Caco-2 (cell line): ENCODE results near the gene PADI3. TPM values are rescaled to one million over a fixed set of nuclear protein-coding genes. Genes with fewer than 3 reads are reported as not detected.

ENCODE experiments used
- BruUV-seq: library from RNA; stranded (reverse); fragments of 400-500 nt; replicated peaks from 2 replicates; lab custom pipeline; 2021; lab: Mats Ljungman, UMichigan
- CTCF ChIA-PET: fragments of 300-600 bp; sonication (Branson Sonifier 250); formaldehyde crosslinking; loops from one replicate; lab custom pipeline; 2022; ENCODE audit warnings: antibody characterized with exemption; lab: Charles Lee
- POLR2A ChIA-PET: fragments of 300-600 bp; sonication (Branson Sonifier 250); formaldehyde crosslinking; loops from one replicate; lab custom pipeline; 2022; ENCODE audit warnings: antibody characterized with exemption; lab: Charles Lee
- DNase-seq, 2 experiments: peaks; one replicate each; pipeline versions ENCODE4 v3.0.0 to v3.0.0-alpha.2; 2020 to 2022
- H3K27me3 ChIP-seq: replicated peaks from 2 replicates; pipeline ENCODE4 v1.6.0; 2011; ENCODE audit warnings: low read length; ENCODE audit not compliant: control insufficient read depth, insufficient read depth
- H3K36me3 ChIP-seq: 2 replicates; pipeline ENCODE4 v1.5.1; 2011; ENCODE audit warnings: low read length; ENCODE audit not compliant: control insufficient read depth, insufficient read depth
- H3K4me1 ChIP-seq: fragments of 250-450 bp; sonication (Bioruptor Pico); 2 replicates; pipeline ENCODE4 v1.5.1; 2020; ENCODE audit warnings: mild to moderate bottlenecking
- H3K4me3 ChIP-seq: 2 replicates; pipeline ENCODE4 v1.5.1; 2011; ENCODE audit warnings: low read depth, mild to moderate bottlenecking, control low read depth, low read length
- H3K9me3 ChIP-seq: fragments of 250-450 bp; sonication (Bioruptor Pico); 2 replicates; pipeline ENCODE4 v1.5.1; 2020; ENCODE audit warnings: mild to moderate bottlenecking, moderate library complexity
- H3K27ac Mint-ChIP-seq: one replicate; pipeline ENCODE4 v1.8.0; 2022; ENCODE audit warnings: mixed read lengths; ENCODE audit not compliant: unreplicated experiment
- H3K27me3 Mint-ChIP-seq: one replicate; pipeline ENCODE4 v1.8.0; 2022; ENCODE audit warnings: mixed read lengths; ENCODE audit not compliant: insufficient read depth, unreplicated experiment
- H3K36me3 Mint-ChIP-seq: one replicate; pipeline ENCODE4 v1.8.0; 2022; ENCODE audit warnings: mild to moderate bottlenecking, mixed read lengths; ENCODE audit not compliant: insufficient read depth, unreplicated experiment
- H3K4me1 Mint-ChIP-seq: one replicate; pipeline ENCODE4 v1.8.0; 2022; ENCODE audit warnings: low read depth, mixed read lengths; ENCODE audit not compliant: unreplicated experiment
- H3K4me3 Mint-ChIP-seq: one replicate; pipeline ENCODE4 v1.8.0; 2022; ENCODE audit warnings: mild to moderate bottlenecking, moderate library complexity, mixed read lengths; ENCODE audit not compliant: unreplicated experiment
- H3K9me3 Mint-ChIP-seq: one replicate; pipeline ENCODE4 v1.8.0; 2022; ENCODE audit warnings: mixed read lengths; ENCODE audit not compliant: unreplicated experiment
- intact Hi-C: fragments of 100-400 bp; cut with micrococcal nuclease; formaldehyde crosslinking; loops from one replicate; pipeline ENCODE4 v1.10.0; 2022; ENCODE audit not compliant: unreplicated experiment
- total RNA-seq: library from RNA; stranded (reverse); gene quantifications from 2 replicates; pipeline ENCODE4 v1.2.3, GENCODE V29; 2022
- TF ChIP-seq, protein P1 (sequence below), 2 experiments: fragments of 200-600 bp in 1 of 2; IDR thresholded peaks; 1 replicate in 1 of 2; 2 replicates in 1 of 2; pipeline versions ENCODE4 v1.5.1 to v1.8.0; 2011 to 2022; ENCODE audit warnings: antibody characterized with exemption in 1 of 2, control low read depth in 1 of 2, inconsistent platforms in 1 of 2, low read depth in 1 of 2, low read length in 1 of 2, mild to moderate bottlenecking in 1 of 2, moderate library complexity in 1 of 2; ENCODE audit not compliant: insufficient read depth in 1 of 2, severe bottlenecking in 1 of 2, unreplicated experiment in 1 of 2

Gene PADI3
- total RNA-seq, 1 experiment from 2014 or later, result not detected

DNA sequence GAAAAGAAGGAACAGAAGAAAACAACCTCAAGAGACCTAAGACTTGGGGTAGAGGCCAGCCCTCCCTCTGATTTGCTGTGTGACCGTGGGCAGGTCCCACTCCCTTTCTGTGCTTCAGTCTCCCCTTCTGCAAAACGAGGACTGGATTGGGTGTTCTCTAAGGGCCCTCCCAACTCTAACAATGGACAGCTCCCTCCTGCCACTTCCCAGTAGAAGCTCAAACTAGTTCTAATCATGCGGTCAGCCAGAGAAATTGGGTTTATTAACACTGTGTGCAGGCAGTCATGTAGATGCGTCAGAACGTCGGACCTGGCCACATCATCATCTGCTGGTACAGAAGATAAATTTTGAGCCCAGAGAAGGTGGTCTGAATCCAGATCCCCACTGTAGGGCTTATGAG is 57.5 kb downstream of the PADI3 start:
- peaks cover 3% of the 10 kb centered on the region for H3K27me3 Mint-ChIP-seq
- ChIA-PET POLR2A (no interaction called here), CTCF (no interaction called here)
- TF ChIP-seq, protein P1, sequence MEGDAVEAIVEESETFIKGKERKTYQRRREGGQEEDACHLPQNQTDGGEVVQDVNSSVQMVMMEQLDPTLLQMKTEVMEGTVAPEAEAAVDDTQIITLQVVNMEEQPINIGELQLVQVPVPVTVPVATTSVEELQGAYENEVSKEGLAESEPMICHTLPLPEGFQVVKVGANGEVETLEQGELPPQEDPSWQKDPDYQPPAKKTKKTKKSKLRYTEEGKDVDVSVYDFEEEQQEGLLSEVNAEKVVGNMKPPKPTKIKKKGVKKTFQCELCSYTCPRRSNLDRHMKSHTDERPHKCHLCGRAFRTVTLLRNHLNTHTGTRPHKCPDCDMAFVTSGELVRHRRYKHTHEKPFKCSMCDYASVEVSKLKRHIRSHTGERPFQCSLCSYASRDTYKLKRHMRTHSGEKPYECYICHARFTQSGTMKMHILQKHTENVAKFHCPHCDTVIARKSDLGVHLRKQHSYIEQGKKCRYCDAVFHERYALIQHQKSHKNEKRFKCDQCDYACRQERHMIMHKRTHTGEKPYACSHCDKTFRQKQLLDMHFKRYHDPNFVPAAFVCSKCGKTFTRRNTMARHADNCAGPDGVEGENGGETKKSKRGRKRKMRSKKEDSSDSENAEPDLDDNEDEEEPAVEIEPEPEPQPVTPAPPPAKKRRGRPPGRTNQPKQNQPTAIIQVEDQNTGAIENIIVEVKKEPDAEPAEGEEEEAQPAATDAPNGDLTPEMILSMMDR (IDR thresholded peaks at IDR 0.05; ENCODE audit: insufficient read depth in 1 of 2, low read depth in 1 of 2, low read length in 1 of 2, severe bottlenecking in 1 of 2, unreplicated experiment in 1 of 2), result no peak
- Histone ChIP-seq H3K27me3 (no peaks in the 10 kb centered on the region), H3K4me1 (no peaks in the 10 kb centered on the region), H3K9me3 (no peaks in the 10 kb centered on the region), H3K4me3 (no peak overlapping the region), H3K36me3 (no peaks in the 10 kb centered on the region)
- H3K27ac Mint-ChIP-seq, result no peak overlapping the region
- no peak for DNase-seq
- H3K9me3 Mint-ChIP-seq, result peaks cover 11% of the 10 kb centered on the region
- H3K4me3 Mint-ChIP-seq, result no peak overlapping the region
- no TSS peak for BruUV-seq
- H3K36me3 Mint-ChIP-seq, result no peaks in the 10 kb centered on the region
- intact Hi-C loops, result no loop called here
- H3K4me1 Mint-ChIP-seq, result no peaks in the 10 kb centered on the region

DNA sequence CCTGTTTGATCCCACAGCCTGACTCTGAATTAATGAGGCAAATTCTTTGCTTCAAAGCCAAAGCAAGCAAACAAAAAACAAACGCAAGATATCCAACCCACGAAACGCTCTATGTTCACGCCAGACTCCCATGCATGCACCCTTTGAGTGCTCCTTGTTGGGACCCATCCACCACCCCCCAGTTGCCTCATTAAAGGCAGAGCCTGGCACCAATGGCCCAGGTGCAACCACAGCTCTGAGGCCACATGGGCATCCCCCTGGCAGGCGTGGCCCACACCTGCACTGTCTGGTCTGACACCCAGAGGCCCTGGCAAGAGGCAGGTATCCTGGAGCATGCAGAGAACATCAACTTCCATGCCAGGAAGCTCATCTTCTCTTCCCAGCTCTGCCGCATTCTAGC is 58.0 kb downstream of the PADI3 start:
- peaks cover 3% of the 10 kb centered on the region for H3K27me3 Mint-ChIP-seq
- Histone ChIP-seq H3K4me3 (no peak overlapping the region), H3K36me3 (no peaks in the 10 kb centered on the region), H3K9me3 (no peaks in the 10 kb centered on the region), H3K27me3 (no peaks in the 10 kb centered on the region), H3K4me1 (no peaks in the 10 kb centered on the region)
- TF ChIP-seq, protein P1 (IDR thresholded peaks at IDR 0.05; ENCODE audit: insufficient read depth in 1 of 2, low read depth in 1 of 2, low read length in 1 of 2, severe bottlenecking in 1 of 2, unreplicated experiment in 1 of 2), result no peak
- intact Hi-C loops, result no loop called here
- H3K4me1 Mint-ChIP-seq, result no peaks in the 10 kb centered on the region
- H3K36me3 Mint-ChIP-seq, result no peaks in the 10 kb centered on the region
- peaks cover 8% of the 10 kb centered on the region for H3K9me3 Mint-ChIP-seq
- no TSS peak for BruUV-seq
- no peak overlapping the region for H3K27ac Mint-ChIP-seq
- ChIA-PET CTCF (no interaction called here), POLR2A (no interaction called here)
- H3K4me3 Mint-ChIP-seq, result no peak overlapping the region
- DNase-seq, result no peak

- ChIA-PET POLR2A (no interaction called here), CTCF (no interaction called here)
- DNase-seq, result no peak
- BruUV-seq, result no TSS peak
- Mint-ChIP-seq H3K36me3 (no peaks in the 10 kb centered on the region), H3K4me3 (no peak overlapping the region), H3K27me3 (peaks cover 3% of the 10 kb centered on the region), H3K27ac (no peak overlapping the region), H3K4me1 (peaks cover 2% of the 10 kb centered on the region), H3K9me3 (peaks cover 3% of the 10 kb centered on the region)
- Histone ChIP-seq H3K9me3 (no peaks in the 10 kb centered on the region), H3K36me3 (no peaks in the 10 kb centered on the region), H3K27me3 (no peaks in the 10 kb centered on the region), H3K4me3 (no peak overlapping the region), H3K4me1 (no peaks in the 10 kb centered on the region)
- TF ChIP-seq, protein P1 (IDR thresholded peaks at IDR 0.05; ENCODE audit: insufficient read depth in 1 of 2, low read depth in 1 of 2, low read length in 1 of 2, severe bottlenecking in 1 of 2, unreplicated experiment in 1 of 2), result no peak
- intact Hi-C loops, result no loop called here
These were observed 58.4 kb downstream of the PADI3 start for GRCh38 chr1:17307329-17307728.
